Hematopoietic multipotent progenitor cell treated with erythropoietin and hydrocortisone succinate and interleukin-3 and kit ligand, for 17 days (in vitro differentiated cells): ENCODE measurements around the gene ITM2B.
"Not testable (repeated sequence)": the region's sequence is repeated elsewhere in the genome, so short reads cannot be mapped to it uniquely, and the experiment has no call there.

ENCODE experiments used
- DNase-seq: peaks from one replicate; pipeline ENCODE4 v3.0.0-alpha.2; 2015; ENCODE audit warnings: low spot score

ITM2B gene

GRCh38 chr13:48233046-48233888 lies at the start of gene ITM2B:
Gene ITM2B (plus strand): TSS chr13:48233206. CDS start chr13:48233361, 155 bp downstream.
- peak; percentile 75 for DNase-seq

- no peak for DNase-seq
Observed at GRCh38 chr13:48184260-48184659, 48.7 kb upstream of the ITM2B start.

GRCh38 chr13:48185018-48185417 lies 48.0 kb upstream of the ITM2B start:
- DNase-seq = no peak

- no peak for DNase-seq
Observed at GRCh38 chr13:48186722-48187121, 46.3 kb upstream of the ITM2B start.

GRCh38 chr13:48188131-48188530 lies 44.9 kb upstream of the ITM2B start:
- DNase-seq = no peak

- no peak for DNase-seq
Observed at GRCh38 chr13:48188601-48189000, 44.4 kb upstream of the ITM2B start.

- DNase-seq = no peak
Observed at GRCh38 chr13:48189171-48189570, 43.8 kb upstream of the ITM2B start.

- no peak for DNase-seq
Observed at GRCh38 chr13:48192411-48192935, 40.5 kb upstream of the ITM2B start.

- no peak for DNase-seq
Observed at GRCh38 chr13:48194379-48194754, 38.6 kb upstream of the ITM2B start.

GRCh38 chr13:48199404-48199946 lies 33.5 kb upstream of the ITM2B start:
- no peak for DNase-seq

- DNase-seq = no peak
Observed at GRCh38 chr13:48201044-48201443, 32.0 kb upstream of the ITM2B start.

GRCh38 chr13:48207207-48207606 lies 25.8 kb upstream of the ITM2B start:
- DNase-seq = not testable (repeated sequence)

GRCh38 chr13:48210178-48210577 lies 22.8 kb upstream of the ITM2B start:
- no peak for DNase-seq

GRCh38 chr13:48214519-48215121 lies 18.4 kb upstream of the ITM2B start:
- DNase-seq = no peak

- DNase-seq = not testable (repeated sequence)
Observed at GRCh38 chr13:48215511-48216203, 17.3 kb upstream of the ITM2B start.

GRCh38 chr13:48216204-48216711 lies 16.7 kb upstream of the ITM2B start:
- no peak for DNase-seq

- DNase-seq = no peak
Observed at GRCh38 chr13:48220592-48220980, 12.4 kb upstream of the ITM2B start.

- no peak for DNase-seq
Observed at GRCh38 chr13:48220981-48221685, 11.9 kb upstream of the ITM2B start.

- no peak for DNase-seq
Observed at GRCh38 chr13:48221686-48222187, 11.3 kb upstream of the ITM2B start.

- DNase-seq = no peak
Observed at GRCh38 chr13:48222358-48223301, 10.4 kb upstream of the ITM2B start.
